HG02759 (cell line): Measurements from ENCODE around the gene SHC1.

ENCODE experiments used
- ATAC-seq: cut with Tn5 transposase; IDR thresholded peaks from one replicate; pipeline ENCODE4 v1.9.1; 2021; ENCODE audit warnings: mild to moderate bottlenecking, moderate library complexity; ENCODE audit not compliant: unreplicated experiment

SHC1 gene

DNA sequence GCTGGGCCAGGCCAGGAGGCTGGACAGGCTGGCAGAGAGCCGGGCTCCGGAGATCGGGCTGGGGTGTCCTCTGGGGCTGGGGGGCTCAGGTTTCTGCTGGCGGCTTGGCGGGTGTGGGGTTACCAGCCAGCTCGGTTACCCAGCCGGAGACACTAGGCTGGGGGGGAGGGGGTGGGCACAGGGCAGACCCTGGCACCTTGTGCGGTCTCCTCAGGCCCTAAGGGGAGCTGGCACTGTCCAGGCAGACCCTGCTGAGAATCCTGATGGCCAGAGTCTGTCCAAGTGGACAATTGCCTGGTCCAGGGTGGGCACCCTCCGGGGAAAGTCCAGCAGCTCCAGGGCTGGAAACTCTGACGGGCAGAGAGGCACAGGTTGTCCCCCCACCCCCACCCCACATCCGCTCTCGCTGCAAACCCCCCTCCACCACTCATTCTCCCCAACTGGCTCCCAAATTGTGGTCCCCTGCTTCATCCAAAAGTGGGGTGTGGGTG lies 38.7 kb upstream of the SHC1 start:
- ATAC-seq, result no peak

DNA sequence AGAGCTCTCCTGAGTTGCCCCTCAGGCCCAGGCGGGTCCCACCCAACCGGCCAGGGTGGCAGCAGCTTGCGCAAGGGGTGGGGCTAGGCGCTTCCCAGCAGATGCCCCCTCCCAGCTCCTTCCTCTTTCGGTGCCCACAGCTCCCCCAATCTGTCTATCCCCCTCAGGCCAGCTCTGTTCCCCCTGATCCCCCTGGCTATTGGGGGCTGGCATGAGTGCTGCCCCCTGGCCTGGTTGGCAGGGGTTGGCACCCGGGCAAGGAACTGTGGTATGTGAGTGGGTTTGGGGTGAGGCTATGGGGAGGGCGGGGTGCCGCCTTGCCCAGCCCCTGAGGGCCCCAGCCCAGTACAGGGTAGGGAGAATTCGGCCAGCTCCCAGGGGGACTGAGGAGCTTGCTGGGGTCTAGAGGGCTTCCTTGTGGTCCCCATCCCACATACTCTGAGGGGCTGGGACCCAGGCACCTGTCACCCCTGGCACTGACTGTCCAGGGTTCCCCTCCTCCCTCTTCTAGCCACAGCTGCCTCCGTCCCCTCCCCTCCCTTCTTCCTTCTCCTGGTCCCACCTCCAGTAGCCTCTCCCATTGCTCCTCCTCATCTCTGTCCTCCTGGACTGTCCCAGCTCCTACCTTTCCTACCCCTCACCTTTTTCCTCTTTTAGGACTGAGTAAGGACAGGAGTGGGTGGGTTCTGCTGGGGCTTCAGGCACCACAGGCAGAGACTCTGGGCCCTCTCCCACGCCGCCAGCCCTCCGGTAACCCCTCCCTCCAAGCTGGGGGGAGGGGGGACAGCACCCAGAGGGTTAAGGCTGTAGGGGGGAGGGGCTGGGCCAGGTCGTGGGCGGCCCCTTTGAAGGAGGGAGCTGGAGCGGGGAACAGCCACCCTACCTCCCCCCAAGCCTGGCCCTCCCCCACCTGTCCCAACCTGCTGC lies 37.7 kb upstream of the SHC1 start:
- no peak for ATAC-seq

- ATAC-seq, result no peak
Observed at GRCh38 chr1:155007251-155007828, 36.8 kb upstream of the SHC1 start.

DNA sequence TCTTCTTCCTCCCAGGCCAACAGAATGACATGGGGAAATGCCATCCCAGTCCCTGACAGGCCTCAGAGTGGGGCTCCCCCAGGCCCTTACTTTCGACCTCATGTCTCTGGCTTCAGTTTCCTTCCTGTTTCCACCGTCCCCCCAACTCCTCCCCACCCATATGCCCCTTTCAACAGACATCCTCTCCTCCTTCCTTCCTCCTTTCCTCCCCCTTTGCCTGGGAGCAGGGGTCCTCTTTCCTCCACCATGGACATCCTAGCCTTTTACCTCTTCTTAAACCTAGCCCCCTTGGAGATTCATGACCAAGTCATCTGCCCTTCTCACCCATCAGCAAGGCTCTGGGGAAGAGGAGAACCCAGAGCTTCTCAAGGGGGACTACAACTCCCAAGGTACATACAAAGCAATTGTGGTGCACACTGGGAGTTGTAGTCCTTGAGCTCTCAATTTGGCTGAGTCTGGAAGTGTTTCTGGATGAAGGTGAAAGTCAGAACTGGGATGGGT lies 36.1 kb upstream of the SHC1 start:
- ATAC-seq, result no peak

- ATAC-seq, result no peak
Observed at GRCh38 chr1:155005076-155006011, 34.8 kb upstream of the SHC1 start.

DNA sequence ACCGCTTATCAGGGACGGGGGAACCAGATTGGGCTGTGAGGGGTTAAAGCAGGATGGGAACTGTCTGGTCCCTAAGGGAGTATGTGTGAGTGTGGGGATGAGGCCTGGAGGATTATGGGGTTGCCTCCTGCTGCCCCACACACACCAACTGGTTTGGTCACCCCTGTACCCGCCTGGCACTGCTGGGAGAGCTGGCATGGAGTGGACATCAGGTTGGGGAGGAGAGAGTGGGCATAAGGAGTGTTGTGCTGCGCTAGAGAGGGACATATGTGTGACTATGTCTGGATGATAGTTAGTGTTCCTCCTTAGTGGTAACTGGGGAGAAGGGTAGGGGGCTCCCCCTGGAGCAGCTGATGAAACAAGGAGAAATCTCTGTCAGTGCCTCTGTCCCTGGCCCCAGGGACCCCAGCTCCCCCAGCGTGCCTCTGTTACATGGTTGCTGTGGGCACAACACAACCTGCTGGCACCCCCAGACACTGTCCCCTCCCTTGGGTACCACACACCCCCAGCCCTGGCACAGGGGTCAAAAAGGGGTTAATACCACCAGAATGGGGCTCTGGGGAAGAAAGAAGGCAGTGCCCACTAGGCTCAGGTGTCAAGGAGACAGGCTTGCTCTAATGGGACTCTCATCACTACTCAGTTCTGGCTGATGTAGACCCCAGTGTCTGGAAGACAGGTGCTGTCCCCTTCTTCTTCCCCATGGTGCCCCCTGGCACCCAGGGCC lies 34.0 kb upstream of the SHC1 start:
- ATAC-seq, result no peak

GRCh38 chr1:155003766-155004351 lies 33.3 kb upstream of the SHC1 start:
- no peak for ATAC-seq

DNA sequence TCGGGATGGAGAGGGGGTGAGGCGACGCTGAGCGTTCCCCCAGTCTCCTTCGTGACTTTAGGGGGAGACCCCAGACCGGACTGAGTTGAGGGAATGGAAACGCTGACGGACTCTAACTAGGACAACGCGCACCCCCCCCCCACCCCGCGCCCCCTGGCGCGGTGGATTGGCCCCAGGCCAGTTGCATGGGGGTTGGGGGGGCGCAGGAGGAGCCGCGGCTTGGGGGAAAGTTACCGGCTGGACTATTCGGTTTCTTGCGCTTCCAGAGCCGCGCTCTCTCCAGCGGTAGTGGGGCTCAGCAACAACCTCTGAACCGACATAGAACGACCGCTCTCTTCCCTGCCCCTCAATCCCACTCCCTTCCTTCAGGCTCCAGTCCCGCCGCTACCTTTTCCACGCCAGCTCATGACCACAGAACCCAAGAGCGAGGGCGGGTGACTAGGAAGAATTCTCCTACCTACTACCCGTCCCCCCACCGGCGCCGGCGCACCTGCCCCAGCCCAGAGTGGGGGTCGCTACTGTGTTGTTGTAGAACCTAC lies 32.7 kb upstream of the SHC1 start:
- no peak for ATAC-seq

DNA sequence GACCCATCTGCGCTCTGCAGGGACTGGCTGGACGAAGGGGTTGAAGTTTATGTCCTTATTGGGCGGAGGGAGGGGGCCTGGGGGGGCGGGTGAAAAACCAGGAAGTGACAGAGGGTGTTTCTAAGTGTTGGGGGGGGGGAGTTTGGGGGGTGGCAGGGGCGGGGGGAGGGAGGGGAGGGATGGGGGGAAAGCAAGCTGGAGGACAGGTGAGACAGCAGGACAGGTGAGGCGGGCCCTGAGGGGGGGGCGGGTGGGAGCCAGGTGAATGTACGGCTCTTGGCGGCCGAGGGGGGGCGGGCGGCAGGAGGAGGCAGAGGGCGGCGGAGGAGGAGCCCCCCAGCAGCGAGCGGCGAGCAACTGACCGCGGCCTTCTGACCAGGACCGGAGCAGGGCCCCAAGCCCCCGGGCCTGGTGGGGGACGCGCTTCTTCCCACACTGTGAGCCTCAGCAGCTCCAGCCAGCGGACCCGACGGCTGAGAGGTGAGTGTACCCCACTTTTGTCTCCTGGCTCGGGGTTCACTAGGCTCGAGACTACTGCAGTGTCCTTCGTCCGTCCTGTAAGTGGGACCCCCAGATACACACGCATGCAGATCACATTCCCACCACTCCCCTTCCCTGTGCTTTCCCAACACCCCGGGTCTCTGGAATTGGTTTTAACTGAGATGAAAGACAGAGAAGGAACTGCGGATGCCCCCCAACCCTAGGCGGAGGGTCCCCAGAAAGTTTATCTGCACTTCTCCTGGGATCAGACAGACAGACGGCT lies 32.1 kb upstream of the SHC1 start, which contains the start of gene ZBTB7B:
ZBTB7B (plus strand) TSS at position 339 of the 763 bp plus-strand sequence. CDS start 11,859 bp downstream, outside the sequence.
- no peak for ATAC-seq

DNA sequence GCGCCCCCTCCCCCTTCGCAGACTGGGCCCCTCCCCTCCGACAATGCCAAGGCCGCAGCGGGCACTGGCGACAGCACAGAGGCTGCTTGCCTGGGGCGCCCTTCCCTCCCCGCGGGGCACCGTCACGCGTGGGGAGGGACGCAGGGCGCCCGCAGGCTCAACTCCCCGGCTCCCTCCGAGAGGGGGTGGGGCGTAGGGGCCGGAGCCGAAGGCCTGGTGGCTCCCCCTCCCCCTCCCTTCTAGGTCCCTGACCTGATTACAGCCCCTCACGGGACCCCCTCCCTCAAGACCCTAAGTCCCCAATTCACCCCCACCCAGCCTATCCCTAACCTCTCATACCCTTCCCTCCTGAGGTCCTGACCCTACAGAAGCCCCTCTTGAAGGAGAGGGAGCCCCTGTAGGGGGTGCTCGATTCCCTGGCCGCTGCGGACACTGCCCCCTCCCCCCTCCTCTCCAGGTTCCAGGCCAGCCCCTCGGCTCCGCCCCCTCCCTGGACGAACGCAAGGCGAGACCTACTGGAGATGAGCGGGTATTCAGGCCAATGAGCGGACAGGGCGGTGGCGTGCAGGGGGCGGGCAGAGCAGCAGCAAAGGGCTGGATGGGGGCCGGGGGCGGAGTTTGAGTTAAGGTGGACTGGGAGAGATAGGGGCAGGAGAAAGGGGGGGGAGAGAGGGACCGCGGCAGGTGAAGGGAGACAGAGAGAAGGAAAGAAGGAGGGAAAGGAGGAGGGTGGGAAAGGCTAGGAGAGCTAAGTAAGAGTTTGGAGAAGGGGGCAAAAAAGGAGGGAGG lies 31.3 kb upstream of the SHC1 start:
- ATAC-seq, result peak; percentile 53

GRCh38 chr1:155001425-155001674 lies 30.8 kb upstream of the SHC1 start:
- no peak for ATAC-seq

- ATAC-seq, result peak; percentile 43
Observed at GRCh38 chr1:155000726-155001424, 30.3 kb upstream of the SHC1 start.

- ATAC-seq, result no peak
Observed at GRCh38 chr1:155000411-155000725, 29.8 kb upstream of the SHC1 start.

- ATAC-seq, result no peak
Observed at GRCh38 chr1:154999571-155000410, 29.2 kb upstream of the SHC1 start.

- no peak for ATAC-seq
Observed at GRCh38 chr1:154998818-154999570, 28.4 kb upstream of the SHC1 start.

DNA sequence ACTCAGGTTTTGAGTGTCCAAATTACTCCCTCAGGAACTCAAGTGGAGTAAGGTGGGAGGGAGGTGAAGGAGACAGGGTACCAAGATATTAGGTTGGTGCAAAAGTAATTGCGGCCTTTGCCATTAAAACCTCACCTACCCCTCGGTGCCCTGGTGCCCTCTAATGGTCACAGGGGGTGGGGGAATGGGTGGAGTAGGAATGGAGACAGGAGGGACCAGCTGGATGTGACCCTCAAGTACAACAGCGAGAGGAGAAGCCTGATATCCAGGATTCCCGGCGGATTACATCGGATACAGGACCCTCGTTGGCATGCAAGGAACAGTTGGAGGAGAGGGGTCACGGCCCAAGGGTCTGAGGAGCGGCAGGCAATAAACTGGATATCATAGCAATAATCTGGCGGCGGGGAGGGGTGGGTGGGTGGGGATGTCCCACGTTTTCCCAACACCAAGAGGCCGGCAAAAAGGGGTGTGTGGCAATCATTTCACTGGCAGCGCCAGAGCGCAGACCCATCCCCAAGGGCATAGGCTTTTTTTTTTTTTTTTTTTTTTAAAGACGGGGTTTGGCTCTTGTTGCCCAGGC lies 27.7 kb upstream of the SHC1 start:
- no peak for ATAC-seq
